SU-DHL-6 (cell line): ENCODE data around the gene IGSF3.

ENCODE experiments used
- CTCF ChIP-seq: fragments of 200-600 bp; sonication (generic); IDR thresholded peaks from one replicate; pipeline ENCODE4 v1.5.1; 2017; ENCODE audit warnings: antibody characterized with exemption, mild to moderate bottlenecking, low read length, moderate library complexity; ENCODE audit not compliant: insufficient read depth, poor library complexity, severe bottlenecking
- EZH2phosphoT487 ChIP-seq: fragments of 200-600 bp; sonication (generic), shearing (Covaris generic); conservative IDR thresholded peaks from 2 replicates; pipeline ENCODE4 v1.6.1; 2018; ENCODE audit warnings: mild to moderate bottlenecking, antibody characterized with exemption, low read length, moderate library complexity, mixed read lengths

- no peak for TF ChIP-seq CTCF
- TF ChIP-seq EZH2phosphoT487, result no peak
These were observed 49.8 kb upstream of the IGSF3 start for GRCh38 chr1:116717318-116717717.
